Sigmoid colon (tissue), 7 donors: ENCODE measurements around the gene ZNF362. TPM values are rescaled to one million over a fixed set of nuclear protein-coding genes. Genes with fewer than 3 reads are reported as not detected.

ENCODE experiments used
- DNase-seq: peaks from one replicate; pipeline ENCODE4 v3.0.0-alpha.2; 2019
- H3K27ac ChIP-seq, 4 donors: fragments of 200-600 bp; sonication (generic); one replicate each; pipeline ENCODE4 v1.5.1; 2016 to 2019; ENCODE audit warnings: mild to moderate bottlenecking in 1 of 4
- H3K27me3 ChIP-seq, 3 donors: fragments of 200-600 bp; sonication (generic); one replicate each; pipeline ENCODE4 v1.5.1; 2019; ENCODE audit warnings: mild to moderate bottlenecking in 1 of 3
- H3K36me3 ChIP-seq, 4 donors: fragments of 200-600 bp; sonication (generic); one replicate each; pipeline ENCODE4 v1.5.1; 2016 to 2019
- H3K4me1 ChIP-seq, 4 donors: fragments of 200-600 bp; sonication (generic); one replicate each; pipeline ENCODE4 v1.5.1; 2017 to 2019
- H3K4me3 ChIP-seq, 4 donors: fragments of 200-600 bp; sonication (generic); one replicate each; pipeline ENCODE4 v1.5.1; 2017 to 2019; ENCODE audit warnings: mild to moderate bottlenecking in 2 of 4, moderate library complexity in 1 of 4
- H3K9me3 ChIP-seq, 4 donors: fragments of 200-600 bp in 3 of 4; sonication (generic) in 3 of 4; one replicate each; pipeline versions ENCODE4 v1.5.1 to v1.6.1; 2013 to 2019
- CTCF ChIP-seq, 4 experiments: fragments of 450-650 bp in 3 of 4; fragments of 200-600 bp in 1 of 4; IDR thresholded peaks; one replicate each; pipeline ENCODE4 v1.5.1; 2016 to 2019; ENCODE audit warnings: antibody characterized with exemption in 4 of 4, mild to moderate bottlenecking in 3 of 4, moderate library complexity in 2 of 4
- EP300 ChIP-seq, 4 donors: sonication (generic); formaldehyde crosslinking; IDR thresholded peaks; one replicate each; pipeline ENCODE4 v1.6.1; 2017; ENCODE audit warnings: antibody characterized with exemption in 4 of 4
- POLR2A ChIP-seq, 2 donors: fragments of 450-650 bp; IDR thresholded peaks; one replicate each; pipeline ENCODE4 v1.6.1; 2016; ENCODE audit warnings: antibody characterized with exemption in 2 of 2, mild to moderate bottlenecking in 2 of 2, moderate library complexity in 2 of 2
- POLR2AphosphoS5 ChIP-seq, 4 donors: sonication (generic); formaldehyde crosslinking; IDR thresholded peaks; one replicate each; pipeline ENCODE4 v1.6.1; 2017; ENCODE audit warnings: antibody characterized with exemption in 4 of 4
- WGBS, 2 donors: extraction: QIAGEN DNeasy Blood & Tissue Kit; methylation state at CpG; one replicate each; pipeline ENCODE4 v1.1.7; 2013; 5-methylcytosine and 5-hydroxymethylcytosine counted together
- intact Hi-C: fragments of 100-400 bp; cut with DNase I; formaldehyde crosslinking; loops from one replicate; pipeline ENCODE4 v1.15.1; 2023
- polyA plus RNA-seq, 3 donors: library from polyadenylated mRNA; stranded (reverse); fragments of 200-250 nt; gene quantifications; one replicate each; pipeline ENCODE4 v1.2.3, GENCODE V29; 2013
- total RNA-seq, 4 donors: library from RNA; depleted of rRNA; stranded (reverse); fragments of >200 nt; gene quantifications; one replicate each; pipeline ENCODE4 v1.1.0, GENCODE V29; 2016
- donor health status: healthy with polysubstance abuse.
- donor health status: Bipolar disorder and iron deficiency.
- donor health status: healthy.

ZNF362 gene
- total and polyA plus RNA-seq, 7 donors: 3.5 to 18.8 (median 11.2) TPM

GRCh38 chr1:33221385-33221758, 34.9 kb upstream of the ZNF362 start:
- Histone ChIP-seq H3K4me3 (no peak overlapping the region), H3K27me3 (no peaks in the 10 kb centered on the region), H3K36me3 (no peaks in the 10 kb centered on the region), H3K4me1 (no peaks in the 10 kb centered on the region), H3K9me3 (no peaks in the 10 kb centered on the region), H3K27ac (no peak overlapping the region)
- TF ChIP-seq EP300 (IDR thresholded peaks at IDR 0.05): no peak
- no peak for TF ChIP-seq POLR2A (IDR thresholded peaks at IDR 0.05)
- TF ChIP-seq POLR2AphosphoS5 (IDR thresholded peaks at IDR 0.05): no peak
- TF ChIP-seq CTCF (IDR thresholded peaks at IDR 0.05): no peak
- WGBS, 2 donors: 62 to 69% methylated on average over 2 of the region's 2 CpGs
- DNase-seq: no peak
- intact Hi-C loops: loop anchor here (10.0 kb wide), 1 partner anchor 243 kb away; no protein-coding TSS in a partner anchor

- intact Hi-C loops: loop anchor here (10.0 kb wide), 1 partner anchor 242 kb away; no protein-coding TSS in a partner anchor
- TF ChIP-seq POLR2AphosphoS5 (IDR thresholded peaks at IDR 0.05) (no peak), EP300 (IDR thresholded peaks at IDR 0.05) (no peak), POLR2A (IDR thresholded peaks at IDR 0.05) (no peak), CTCF (IDR thresholded peaks at IDR 0.05) (no peak)
- no peak for DNase-seq
These were observed 33.9 kb upstream of the ZNF362 start for GRCh38 chr1:33222381-33222780.

GRCh38 chr1:33224166-33224707, 32.1 kb upstream of the ZNF362 start:
- no peak for DNase-seq
- H3K36me3 ChIP-seq: no peaks in the 10 kb centered on the region
- H3K27ac ChIP-seq: no peak overlapping the region
- no peak overlapping the region for H3K4me3 ChIP-seq
- no peak for TF ChIP-seq EP300 (IDR thresholded peaks at IDR 0.05)
- TF ChIP-seq POLR2AphosphoS5 (IDR thresholded peaks at IDR 0.05): no peak
- TF ChIP-seq CTCF (IDR thresholded peaks at IDR 0.05): no peak
- no peak for TF ChIP-seq POLR2A (IDR thresholded peaks at IDR 0.05)
- no peaks in the 10 kb centered on the region for H3K9me3 ChIP-seq
- 76 to 81% methylated on average over 2 of the region's 2 CpGs for WGBS, 2 donors
- peaks cover 0 to 19% (median 13%) of the 10 kb centered on the region in 4 donors for H3K4me1 ChIP-seq
- intact Hi-C loops: loop anchor here (10.0 kb wide), 1 partner anchor 241 kb away; no protein-coding TSS in a partner anchor
- no peaks in the 10 kb centered on the region for H3K27me3 ChIP-seq

More at GRCh38 chr1:33222381-33222780, 33.9 kb upstream of the ZNF362 start:
- Histone ChIP-seq H3K27ac (no peak overlapping the region), H3K36me3 (no peaks in the 10 kb centered on the region), H3K4me3 (no peak overlapping the region), H3K27me3 (no peaks in the 10 kb centered on the region), H3K4me1 (peaks cover 0 to 5% (median 1%) of the 10 kb centered on the region in 4 donors), H3K9me3 (no peaks in the 10 kb centered on the region)
- WGBS, 2 donors: 86 to 89% methylated on average over 1 of the region's 1 CpG

- Histone ChIP-seq H3K4me1 (peaks cover 0 to 19% (median 13%) of the 10 kb centered on the region in 4 donors), H3K27ac (no peak overlapping the region), H3K36me3 (no peaks in the 10 kb centered on the region), H3K27me3 (no peaks in the 10 kb centered on the region), H3K4me3 (no peak overlapping the region), H3K9me3 (no peaks in the 10 kb centered on the region)
- WGBS, 2 donors: 68 to 75% methylated on average over 1 of the region's 1 CpG
- TF ChIP-seq POLR2A (IDR thresholded peaks at IDR 0.05) (no peak), EP300 (IDR thresholded peaks at IDR 0.05) (no peak), POLR2AphosphoS5 (IDR thresholded peaks at IDR 0.05) (no peak), CTCF (IDR thresholded peaks at IDR 0.05) (no peak)
- DNase-seq: no peak
- intact Hi-C loops: loop anchor here (10.0 kb wide), 1 partner anchor 239 kb away; no protein-coding TSS in a partner anchor
These were observed 30.7 kb upstream of the ZNF362 start for GRCh38 chr1:33225586-33225985.
